Astrocyte (in vitro differentiated cells and primary cell): ENCODE measurements around the gene ISX. TPM values are rescaled to one million over a fixed set of nuclear protein-coding genes. Genes with fewer than 3 reads are reported as not detected.
"Not testable (repeated sequence)": the region's sequence is repeated elsewhere in the genome, so short reads cannot be mapped to it uniquely, and the experiment has no call there.

Source experiments
- DNase-seq: peaks from one replicate; pipeline ENCODE4 v3.0.0-alpha.2; 2010; ENCODE audit warnings: low read depth
- FAIRE-seq: peaks from 2 replicates; lab custom pipeline; 2011; peaks lifted over from hg19 to GRCh38; lab: Jason Lieb, UNC
- H2AFZ ChIP-seq: 2 replicates; pipeline ENCODE4 v1.6.0; 2012; ENCODE audit warnings: low read depth, low read length, inconsistent platforms
- H3K27ac ChIP-seq: 2 replicates; pipeline ENCODE4 v1.5.1; 2011; ENCODE audit warnings: low read depth, low read length, inconsistent platforms
- H3K27me3 ChIP-seq: 2 replicates; pipeline ENCODE4 v1.6.0; 2011; ENCODE audit warnings: low read length, inconsistent platforms; ENCODE audit not compliant: insufficient read depth
- H3K36me3 ChIP-seq: 2 replicates; pipeline ENCODE4 v1.5.1; 2011; ENCODE audit warnings: low read length, inconsistent platforms; ENCODE audit not compliant: insufficient read depth
- H3K4me1 ChIP-seq: 2 replicates; pipeline ENCODE4 v1.5.1; 2011; ENCODE audit warnings: low read length, inconsistent platforms; ENCODE audit not compliant: insufficient read depth
- H3K4me2 ChIP-seq: 2 replicates; pipeline ENCODE4 v1.6.0; 2012; ENCODE audit warnings: low read length, inconsistent platforms
- H3K4me3 ChIP-seq: 2 replicates; pipeline ENCODE4 v1.5.1; 2011; ENCODE audit warnings: low read depth, mild to moderate bottlenecking, low read length, inconsistent platforms; ENCODE audit not compliant: insufficient read depth
- H3K79me2 ChIP-seq: 2 replicates; pipeline ENCODE4 v1.6.0; 2012; ENCODE audit warnings: mild to moderate bottlenecking, low read length, inconsistent platforms; ENCODE audit not compliant: insufficient read depth
- H3K9ac ChIP-seq: 2 replicates; pipeline ENCODE4 v1.6.0; 2012; ENCODE audit warnings: mild to moderate bottlenecking, low read length, inconsistent platforms
- H3K9me3 ChIP-seq: 2 replicates; pipeline ENCODE4 v1.5.1; 2012; ENCODE audit warnings: low read depth, mild to moderate bottlenecking, low read length, inconsistent platforms; ENCODE audit not compliant: insufficient read depth
- H4K20me1 ChIP-seq: 2 replicates; pipeline ENCODE4 v1.6.0; 2012; ENCODE audit warnings: low read length, inconsistent platforms; ENCODE audit not compliant: insufficient read depth
- H3K27ac Mint-ChIP-seq: one replicate; pipeline ENCODE4 v1.8.0; 2021; ENCODE audit warnings: mild to moderate bottlenecking, mixed read lengths; ENCODE audit not compliant: unreplicated experiment
- H3K27me3 Mint-ChIP-seq: one replicate; pipeline ENCODE4 v1.8.0; 2021; ENCODE audit warnings: low read depth, mixed read lengths; ENCODE audit not compliant: unreplicated experiment
- H3K36me3 Mint-ChIP-seq: one replicate; pipeline ENCODE4 v1.8.0; 2021; ENCODE audit warnings: low read depth, mixed read lengths; ENCODE audit not compliant: unreplicated experiment
- H3K4me1 Mint-ChIP-seq: one replicate; pipeline ENCODE4 v1.8.0; 2021; ENCODE audit warnings: low read depth, mixed read lengths; ENCODE audit not compliant: unreplicated experiment
- H3K4me3 Mint-ChIP-seq: one replicate; pipeline ENCODE4 v1.8.0; 2021; ENCODE audit warnings: mild to moderate bottlenecking, moderate library complexity, mixed read lengths; ENCODE audit not compliant: unreplicated experiment
- H3K9me3 Mint-ChIP-seq: one replicate; pipeline ENCODE4 v1.8.0; 2021; ENCODE audit warnings: mild to moderate bottlenecking, mixed read lengths; ENCODE audit not compliant: unreplicated experiment
- CTCF ChIP-seq: IDR thresholded peaks from 2 replicates; pipeline ENCODE4 v1.5.1; 2011; ENCODE audit warnings: low read depth, mild to moderate bottlenecking, inconsistent platforms, low read length, moderate library complexity; ENCODE audit not compliant: insufficient read depth
- EZH2 ChIP-seq: IDR thresholded peaks from 2 replicates; pipeline ENCODE4 v1.6.1; 2012; ENCODE audit warnings: mild to moderate bottlenecking, low read length, inconsistent platforms; ENCODE audit not compliant: insufficient read depth
- total RNA-seq: library from RNA; stranded (reverse); gene quantifications from 2 replicates; pipeline ENCODE4 v1.2.1, GENCODE V29; 2021

Gene ISX
- total RNA-seq, 1 donor from 2014 or later, result not detected

GRCh38 chr22:35046744-35047462 is 19.1 kb upstream of the ISX start:
- Mint-ChIP-seq H3K27ac (no peak overlapping the region), H3K9me3 (peaks cover 7% of the 10 kb centered on the region), H3K36me3 (no peaks in the 10 kb centered on the region), H3K4me1 (peaks cover 2% of the 10 kb centered on the region), H3K27me3 (peaks cover 2% of the 10 kb centered on the region), H3K4me3 (no peak overlapping the region)
- H3K79me2 ChIP-seq, result no peaks in the 10 kb centered on the region
- no peak for DNase-seq
- no peaks in the 10 kb centered on the region for H3K9me3 ChIP-seq
- no peak overlapping the region for H3K4me3 ChIP-seq
- H3K4me1 ChIP-seq, result no peaks in the 10 kb centered on the region
- H2AFZ ChIP-seq, result no peak overlapping the region
- no peaks in the 10 kb centered on the region for H4K20me1 ChIP-seq
- H3K27ac ChIP-seq, result no peak overlapping the region
- no peak overlapping the region for H3K4me2 ChIP-seq
- no peaks in the 10 kb centered on the region for H3K36me3 ChIP-seq
- TF ChIP-seq CTCF (no peak), EZH2 (no peak)
- no peaks in the 10 kb centered on the region for H3K27me3 ChIP-seq
- H3K9ac ChIP-seq, result no peak overlapping the region
- FAIRE-seq, result no peak

- not testable (repeated sequence) for H3K27me3 Mint-ChIP-seq, H3K4me2 ChIP-seq, H3K9me3 Mint-ChIP-seq, H3K4me1 ChIP-seq, H3K4me3 Mint-ChIP-seq, H3K27ac Mint-ChIP-seq, H3K79me2 ChIP-seq, H3K9ac ChIP-seq, DNase-seq, H4K20me1 ChIP-seq, H3K36me3 Mint-ChIP-seq, H3K27me3 ChIP-seq, H3K4me3 ChIP-seq, H3K4me1 Mint-ChIP-seq, H2AFZ ChIP-seq, H3K9me3 ChIP-seq, H3K36me3 ChIP-seq, FAIRE-seq, H3K27ac ChIP-seq
Measured at GRCh38 chr22:35050038-35050437, 15.9 kb upstream of the ISX start.

GRCh38 chr22:35051013-35051535 is 14.9 kb upstream of the ISX start:
- Mint-ChIP-seq H3K27me3 (peaks cover 5% of the 10 kb centered on the region), H3K4me1 (no peaks in the 10 kb centered on the region), H3K27ac (no peak overlapping the region), H3K4me3 (no peak overlapping the region), H3K36me3 (no peaks in the 10 kb centered on the region), H3K9me3 (peaks cover 5% of the 10 kb centered on the region)
- Histone ChIP-seq H3K27ac (no peak overlapping the region), H3K4me1 (no peaks in the 10 kb centered on the region), H3K9ac (no peak overlapping the region), H4K20me1 (no peaks in the 10 kb centered on the region), H3K36me3 (no peaks in the 10 kb centered on the region), H3K9me3 (no peaks in the 10 kb centered on the region), H3K27me3 (no peaks in the 10 kb centered on the region), H3K79me2 (no peaks in the 10 kb centered on the region), H3K4me3 (no peak overlapping the region), H3K4me2 (no peak overlapping the region), H2AFZ (no peak overlapping the region)
- DNase-seq, result no peak
- no peak for FAIRE-seq
- TF ChIP-seq EZH2, result no peak
- no peak for TF ChIP-seq CTCF
